Measurements from ENCODE around the gene PSTPIP2. TPM values are rescaled to one million over a fixed set of nuclear protein-coding genes. Genes with fewer than 3 reads are reported as not detected.
"Not testable (repeated sequence)": the region's sequence is repeated elsewhere in the genome, so short reads cannot be mapped to it uniquely, and the experiment has no call there.

The PSTPIP2 gene
- polyA plus RNA-seq, 12 donors = 2.0 to 10.0 (median 2.3) TPM; not detected in 2

DNA sequence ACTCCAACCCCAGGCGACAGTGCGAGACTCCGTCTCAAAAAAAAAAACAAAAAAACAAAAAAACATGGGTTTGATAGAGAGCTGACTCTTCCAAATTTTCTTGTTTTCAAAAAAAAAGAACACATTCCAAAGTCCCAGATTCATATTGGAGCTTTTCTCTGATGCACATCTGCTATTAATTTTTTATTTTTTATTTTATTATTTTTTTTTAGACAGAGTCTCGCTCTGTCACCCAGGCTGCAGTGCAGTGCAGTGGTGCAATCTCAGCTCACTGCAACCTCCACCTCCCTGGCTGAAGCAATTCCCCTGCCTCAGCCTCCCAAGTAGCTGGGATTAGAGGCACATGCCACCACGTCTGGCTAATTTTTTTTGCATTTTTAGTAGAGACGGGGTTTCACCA, 79.5 kb downstream of the PSTPIP2 start:
- not testable (repeated sequence) for DNase-seq

- DNase-seq = no peak
Measured at GRCh38 chr18:45991788-45992187, 80.3 kb downstream of the PSTPIP2 start.

DNA sequence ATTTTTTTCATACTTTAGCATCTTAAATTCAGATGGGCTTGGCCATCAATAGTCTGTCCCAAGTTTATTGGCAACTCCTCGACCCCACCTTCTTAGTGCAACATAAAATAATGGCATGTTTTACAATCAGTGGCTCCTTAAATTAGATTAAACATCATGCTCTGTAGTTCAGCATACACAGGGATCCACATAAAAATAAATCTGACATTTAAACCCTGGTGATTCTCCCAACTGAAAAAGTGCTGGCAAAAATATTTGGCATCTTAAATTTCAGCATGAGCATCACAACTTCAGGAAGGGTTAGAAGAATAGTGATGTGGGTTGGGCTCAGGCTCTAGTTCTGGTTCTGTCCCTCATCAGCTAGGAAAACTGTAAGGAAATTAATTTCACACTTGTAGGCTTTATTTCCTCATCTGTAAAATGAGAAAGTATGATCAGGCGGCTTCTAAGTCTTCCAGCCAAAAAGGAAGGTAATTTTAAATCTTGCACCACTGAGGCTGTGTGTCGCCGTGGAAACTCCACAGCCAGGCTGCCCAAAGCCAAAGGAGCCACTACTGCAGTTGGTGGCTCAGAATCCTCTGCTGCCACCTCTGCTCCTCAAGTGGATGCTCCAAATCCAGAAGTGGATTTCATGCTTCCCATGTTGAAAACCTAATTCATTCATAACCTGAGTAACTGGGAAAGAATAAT, 87.4 kb downstream of the PSTPIP2 start:
- DNase-seq = no peak

- DNase-seq = no peak
Measured at GRCh38 chr18:45981821-45982220, 90.2 kb downstream of the PSTPIP2 start.

GRCh38 chr18:45980229-45980628, 91.8 kb downstream of the PSTPIP2 start:
- no peak for DNase-seq

GRCh38 chr18:45978084-45978483, 94.0 kb downstream of the PSTPIP2 start:
- no peak for DNase-seq

- no peak for DNase-seq
Measured at GRCh38 chr18:45976974-45977373, 95.1 kb downstream of the PSTPIP2 start.

DNA sequence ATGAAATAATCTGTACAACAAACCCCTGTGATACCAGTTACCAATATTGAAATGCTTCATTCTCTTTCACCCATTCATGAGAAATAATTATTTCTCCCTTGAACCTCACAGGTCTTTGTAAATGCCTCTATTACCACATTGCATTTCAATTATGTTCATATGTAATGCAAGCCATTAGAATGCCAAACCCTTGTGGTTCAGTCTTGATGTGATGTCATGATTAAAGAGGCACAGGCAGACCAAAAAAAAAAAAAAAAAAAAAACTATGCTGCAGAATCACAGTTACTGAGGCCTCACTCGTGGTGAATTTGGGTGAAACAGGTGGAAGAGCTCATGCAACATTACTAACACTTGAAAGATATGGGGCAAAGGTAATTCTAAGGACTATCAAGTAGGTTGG, 95.5 kb downstream of the PSTPIP2 start:
- DNase-seq = no peak

DNA sequence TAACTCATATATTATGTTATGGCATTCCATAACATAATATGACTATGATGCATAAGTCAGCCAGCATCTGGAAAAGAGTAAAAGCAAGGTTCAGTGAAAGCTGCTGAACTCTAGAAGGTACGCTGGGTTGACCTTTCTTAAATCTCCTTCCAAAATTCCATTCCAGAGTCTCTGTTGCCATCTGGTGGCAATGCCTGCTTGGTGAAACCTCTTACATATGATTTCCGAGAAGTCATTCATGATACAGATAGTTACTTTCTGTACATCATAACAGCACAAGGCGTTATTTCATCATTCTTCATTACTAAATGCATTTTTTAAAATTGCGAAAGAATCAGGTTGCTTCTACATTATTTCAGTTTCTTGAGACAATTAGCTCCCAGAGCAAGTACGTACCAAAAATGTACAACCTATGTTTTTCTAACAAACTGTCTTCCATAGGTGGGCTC, 97.9 kb downstream of the PSTPIP2 start:
- DNase-seq = peak; percentile 48

GRCh38 chr18:45967007-45967706, 104.9 kb downstream of the PSTPIP2 start, which contains the start of gene EPG5:
EPG5 (minus strand) TSS chr18:45967329; CDS start chr18:45967239, 90 bp downstream.
- peak; percentile 95 for DNase-seq

DNA sequence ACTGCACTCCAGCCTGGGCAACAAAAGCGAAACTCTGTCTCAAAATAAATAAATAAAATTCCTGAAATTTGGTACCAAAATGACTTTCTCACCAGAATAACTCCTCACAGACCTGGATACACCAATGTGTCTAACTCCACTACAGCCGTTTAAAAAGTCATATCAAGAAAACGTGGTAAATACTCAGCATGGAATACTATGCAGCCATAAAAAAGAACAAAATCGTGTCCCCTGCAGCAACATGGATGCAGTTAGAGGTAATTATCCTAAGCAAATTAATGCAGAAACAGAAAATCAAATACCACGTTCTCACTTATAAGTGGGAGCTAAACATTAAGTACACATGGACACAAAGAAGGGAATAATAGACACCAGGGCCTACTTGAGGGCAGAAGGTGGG, 107.1 kb downstream of the PSTPIP2 start:
- DNase-seq = not testable (repeated sequence)

GRCh38 chr18:45962866-45963265, 109.2 kb downstream of the PSTPIP2 start:
- DNase-seq = no peak

- DNase-seq = no peak
Measured at GRCh38 chr18:45962461-45962860, 109.6 kb downstream of the PSTPIP2 start.

GRCh38 chr18:45959484-45959883, 112.6 kb downstream of the PSTPIP2 start:
- DNase-seq = not testable (repeated sequence)

DNA sequence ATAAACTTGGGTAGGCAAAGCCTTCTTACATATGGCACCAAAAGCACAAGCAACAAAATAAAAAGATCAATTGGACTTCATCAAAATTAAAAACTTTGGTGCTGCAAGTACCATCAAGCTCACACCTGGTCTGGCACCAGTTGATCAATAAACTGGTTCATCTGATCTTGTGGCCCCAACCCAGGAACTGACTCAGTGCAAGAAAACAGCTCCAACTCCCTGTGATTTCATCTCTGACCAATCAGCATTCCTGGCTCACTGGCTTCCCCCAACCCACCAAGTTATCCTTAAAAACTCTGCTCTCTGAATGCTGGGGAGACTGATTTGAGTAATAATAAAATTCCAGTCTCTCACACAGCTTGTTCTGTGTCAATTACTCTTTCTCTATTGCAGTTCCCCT, 113.3 kb downstream of the PSTPIP2 start:
- no peak for DNase-seq

DNA sequence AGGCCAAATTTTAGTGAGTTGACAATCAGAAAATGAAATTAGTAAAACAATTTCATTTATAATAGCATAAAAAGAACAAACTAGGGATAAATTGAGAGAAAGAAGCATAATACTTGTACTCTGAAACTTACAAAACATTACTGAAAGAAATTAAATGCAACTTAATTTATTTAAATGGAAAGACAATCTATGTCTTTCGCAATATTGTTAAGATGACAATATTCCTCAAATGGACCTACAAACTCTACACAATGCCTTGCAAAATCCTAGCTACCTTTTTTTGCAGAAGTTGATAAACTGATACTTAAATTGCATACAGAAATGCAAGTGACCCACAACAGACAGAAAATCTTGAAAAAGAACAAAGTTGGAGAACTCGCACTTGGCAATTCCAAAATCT, 114.0 kb downstream of the PSTPIP2 start:
- no peak for DNase-seq

- DNase-seq = no peak
Measured at GRCh38 chr18:45957100-45957499, 115.0 kb downstream of the PSTPIP2 start.

- no peak for DNase-seq
Measured at GRCh38 chr18:45954070-45954934, 117.8 kb downstream of the PSTPIP2 start.

DNA sequence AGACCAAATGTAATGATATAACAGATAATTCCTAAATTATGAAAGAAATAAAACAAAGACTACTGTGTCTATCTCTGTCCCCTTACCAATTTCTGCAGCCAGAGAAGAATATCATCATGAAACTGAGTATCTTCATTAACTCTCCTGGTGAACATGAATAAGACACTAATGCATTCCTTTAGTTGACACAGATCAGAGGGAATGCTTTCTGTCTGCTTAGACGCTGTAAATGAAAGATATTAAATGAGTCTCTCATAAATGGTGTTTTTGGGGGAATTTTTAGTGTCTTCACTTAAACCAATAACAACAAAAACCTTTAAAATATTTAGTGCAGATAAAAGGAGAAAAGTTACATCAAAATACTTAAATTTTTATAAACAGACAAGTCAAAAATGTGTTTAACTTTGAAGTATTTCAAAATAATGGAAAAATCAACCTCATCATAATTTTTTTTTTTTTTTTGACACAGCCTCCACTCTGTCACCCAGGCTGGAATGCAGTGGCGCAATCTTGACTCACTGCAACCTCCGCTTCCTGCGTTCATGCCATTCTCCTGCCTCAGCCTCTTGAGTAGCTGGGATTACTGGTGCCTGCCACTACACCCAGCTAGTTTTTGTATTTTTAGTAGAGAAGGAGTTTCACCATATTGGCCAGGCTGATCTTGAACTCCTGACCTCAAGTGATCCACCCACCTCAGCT, 120.9 kb downstream of the PSTPIP2 start:
- DNase-seq = no peak

- DNase-seq = no peak
Measured at GRCh38 chr18:45945669-45946068, 126.4 kb downstream of the PSTPIP2 start.

GRCh38 chr18:45940724-45941123, 131.3 kb downstream of the PSTPIP2 start:
- DNase-seq = no peak

DNA sequence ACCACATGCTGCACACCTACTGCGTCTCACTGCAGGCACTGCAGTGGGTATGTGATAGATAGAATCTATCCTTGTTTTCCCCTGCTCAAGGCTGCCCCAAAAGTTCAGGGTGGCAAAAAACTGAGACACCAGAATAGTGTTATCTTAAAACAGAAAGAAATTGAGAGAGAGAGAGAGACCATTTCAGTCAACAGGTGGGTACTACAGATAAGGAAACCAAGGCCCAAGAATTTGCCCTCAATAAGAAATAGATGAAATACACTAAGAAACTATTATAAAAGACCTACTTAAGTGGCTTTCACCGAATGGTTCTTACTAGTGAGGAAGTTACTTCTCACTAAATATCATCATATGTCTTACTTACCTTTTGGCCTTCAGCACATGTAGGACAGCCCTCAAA, 132.8 kb downstream of the PSTPIP2 start:
- DNase-seq = no peak

Data from muscle of arm (tissue), 12 donors.